GM12878 (cell line): Measurements from ENCODE around the gene POLE4. TPM values are rescaled to one million over a fixed set of nuclear protein-coding genes. Genes with fewer than 3 reads are reported as not detected.

ENCODE experiments used
- ATAC-seq: fragments of 200-7000 bp; cut with Tn5 transposase; 3 replicates; pipeline ENCODE4 v1.9.1; 2020; ENCODE audit warnings: mild to moderate bottlenecking, moderate library complexity
- BruUV-seq: library from RNA; stranded (reverse); fragments of 400-500 nt; replicated peaks from 2 replicates; lab custom pipeline; 2021; lab: Mats Ljungman, UMichigan
- CTCF ChIA-PET: fragments of 300-600 bp; sonication (Branson Sonifier 250); formaldehyde crosslinking; extraction: SDS; loops from one replicate; lab custom pipeline; 2021; ENCODE audit warnings: inconsistent platforms; lab: Yijun Ruan, JAX
- POLR2A ChIA-PET: fragments of 350-600 bp; formaldehyde crosslinking; extraction: SDS; loops from one replicate; lab custom pipeline; 2021; ENCODE audit warnings: inconsistent platforms; lab: Charles Lee
- RAD21 ChIA-PET: fragments of 300-600 bp; sonication (Branson Sonifier 250); formaldehyde crosslinking; loops from one replicate; lab custom pipeline; 2023; ENCODE audit warnings: antibody characterized with exemption; ENCODE audit not compliant: unreplicated experiment; lab: Charles Lee
- SMC1A ChIA-PET: fragments of 300-600 bp; sonication (Branson Sonifier 250); formaldehyde crosslinking; loops from one replicate; lab custom pipeline; 2023; ENCODE audit not compliant: unreplicated experiment, uncharacterized antibody; lab: Charles Lee
- DNase-seq: peaks from one replicate; pipeline ENCODE4 v3.0.0-alpha.2; 2011; ENCODE audit warnings: low read depth, low spot score
- FAIRE-seq: peaks from 3 replicates; lab custom pipeline; 2011; peaks lifted over from hg19 to GRCh38; lab: Jason Lieb, UNC
- H2AFZ ChIP-seq: 2 replicates; pipeline ENCODE4 v1.6.0; 2011; ENCODE audit warnings: low read depth, low read length, control low read depth; ENCODE audit not compliant: control insufficient read depth
- H3K27ac ChIP-seq: 2 replicates; pipeline ENCODE4 v1.5.1; 2011; ENCODE audit warnings: control low read depth; ENCODE audit not compliant: control insufficient read depth, insufficient read depth
- H3K27me3 ChIP-seq, 2 experiments: replicated peaks in 1 of 2; 2 replicates each; pipeline versions ENCODE4 v1.6.0 to v1.6.1; 2011; ENCODE audit warnings: low read length in 1 of 2; ENCODE audit not compliant: control insufficient read depth in 2 of 2, insufficient read depth in 2 of 2
- H3K36me3 ChIP-seq, 2 experiments: 2 replicates each; pipeline ENCODE4 v1.5.1; 2011; ENCODE audit warnings: low read length in 1 of 2; ENCODE audit not compliant: control insufficient read depth in 2 of 2, insufficient read depth in 2 of 2
- H3K4me1 ChIP-seq: 2 replicates; pipeline ENCODE4 v1.6.1; 2011; ENCODE audit warnings: mild to moderate bottlenecking, low read length, moderate library complexity, mixed read lengths; ENCODE audit not compliant: control insufficient read depth, insufficient read depth
- H3K4me2 ChIP-seq: 2 replicates; pipeline ENCODE4 v1.6.0; 2011; ENCODE audit warnings: control low read depth; ENCODE audit not compliant: control insufficient read depth, insufficient read depth
- H3K4me3 ChIP-seq: fragments of 200-600 bp; sonication (generic); 2 replicates; pipeline ENCODE4 v1.5.1; 2016
- H3K79me2 ChIP-seq: 2 replicates; pipeline ENCODE4 v1.6.0; 2011; ENCODE audit warnings: low read length; ENCODE audit not compliant: control insufficient read depth, insufficient read depth
- H3K9ac ChIP-seq: 2 replicates; pipeline ENCODE4 v1.8.0; 2011; ENCODE audit warnings: low read length, control low read depth, mixed read lengths; ENCODE audit not compliant: control insufficient read depth, insufficient read depth
- H3K9me3 ChIP-seq: replicated peaks from 3 replicates; pipeline ENCODE4 v1.5.1; 2011; ENCODE audit warnings: mild to moderate bottlenecking, low read length; ENCODE audit not compliant: control insufficient read depth, insufficient read depth
- H4K20me1 ChIP-seq: 2 replicates; pipeline ENCODE4 v1.6.0; 2011; ENCODE audit not compliant: control insufficient read depth, insufficient read depth
- CHD2 ChIP-seq: IDR thresholded peaks from 2 replicates; pipeline ENCODE4 v1.6.1; 2011; ENCODE audit warnings: low read depth, low read length, improper control_type of control experiment, borderline replicate concordance
- CHD4 ChIP-seq: fragments of 200-600 bp; sonication (generic); IDR thresholded peaks from 2 replicates; pipeline ENCODE4 v1.6.1; 2016; ENCODE audit warnings: mild to moderate bottlenecking
- EZH2 ChIP-seq: IDR thresholded peaks from 2 replicates; pipeline ENCODE4 v1.6.1; 2012; ENCODE audit warnings: low read depth, mild to moderate bottlenecking, control low read depth, inconsistent platforms, low read length, borderline replicate concordance; ENCODE audit not compliant: control insufficient read depth
- HDAC2 ChIP-seq: fragments of 200-600 bp; sonication (generic); IDR thresholded peaks from 2 replicates; pipeline ENCODE4 v1.6.1; 2017
- HDAC6 ChIP-seq: fragments of 200-600 bp; sonication (generic); IDR thresholded peaks from one replicate; pipeline ENCODE4 v1.8.0; 2017; ENCODE audit warnings: antibody characterized with exemption; ENCODE audit not compliant: unreplicated experiment
- KLF5 ChIP-seq: fragments of 450-650 bp; IDR thresholded peaks from 2 replicates; pipeline ENCODE4 v1.6.1; 2014; ENCODE audit warnings: mild to moderate bottlenecking; ENCODE audit not compliant: partially characterized antibody
- MEF2B ChIP-seq: fragments of 450-650 bp; IDR thresholded peaks from 2 replicates; pipeline ENCODE4 v1.6.1; 2018; ENCODE audit warnings: mild to moderate bottlenecking, moderate library complexity; ENCODE audit not compliant: partially characterized antibody, poor library complexity, severe bottlenecking
- PAX8 ChIP-seq: fragments of 450-650 bp; IDR thresholded peaks from 2 replicates; pipeline ENCODE4 v1.6.1; 2017; ENCODE audit warnings: mild to moderate bottlenecking, moderate library complexity
- RAD21 ChIP-seq: IDR thresholded peaks from 2 replicates; pipeline ENCODE4 v1.6.1; 2011; ENCODE audit warnings: mild to moderate bottlenecking, low read depth, low read length, moderate library complexity; ENCODE audit not compliant: insufficient read depth
- RBBP5 ChIP-seq: fragments of 200-600 bp; sonication (generic); conservative IDR thresholded peaks from 2 replicates; pipeline ENCODE4 v1.6.1; 2016
- RELA ChIP-seq: fragments of 450-650 bp; IDR thresholded peaks from 2 replicates; pipeline ENCODE4 v1.8.0; 2014; ENCODE audit warnings: borderline replicate concordance; ENCODE audit not compliant: partially characterized antibody
- SP1 ChIP-seq: IDR thresholded peaks from one replicate; pipeline ENCODE4 v1.6.1; 2011; ENCODE audit warnings: low read depth, low read length
- ZNF384 ChIP-seq: IDR thresholded peaks from 2 replicates; pipeline ENCODE4 v1.6.1; 2012; ENCODE audit warnings: low read depth, mild to moderate bottlenecking, low read length, improper control_type of control experiment, borderline replicate concordance
- ZZZ3 ChIP-seq: IDR thresholded peaks from 2 replicates; pipeline ENCODE4 v1.6.1; 2011; ENCODE audit warnings: low read depth; ENCODE audit not compliant: control insufficient read depth, insufficient read length
- WGBS: methylation state at CpG from one replicate; pipeline ENCODE4 v1.1.6; 2016; ENCODE audit warnings: low lambda C conversion rate; ENCODE audit not compliant: insufficient replicate concordance, insufficient coverage; ENCODE audit errors: missing lambda C conversion rate; 5-methylcytosine and 5-hydroxymethylcytosine counted together
- in situ Hi-C: fragments of 300-500 bp; cut with MboI; formaldehyde crosslinking; loops from 9 replicates; pipeline ENCODE4 v1.14.3; 2018; ENCODE audit warnings: mixed read lengths
- intact Hi-C: fragments of 100-400 bp; cut with micrococcal nuclease; formaldehyde crosslinking; loops from one replicate; pipeline ENCODE4 v1.14.2; 2022; ENCODE audit not compliant: unreplicated experiment
- polyA plus RNA-seq, 11 experiments: library from polyadenylated mRNA; depleted of rRNA in 4 of 11; unstranded in 6 of 11; stranded (reverse) in 5 of 11; fragments of >200 nt; fragmentation: Nextera tagmentation in 4 of 11; fragmentation: Illumina TruSeq in 1 of 11; extraction: Ambion mirVana in 4 of 11; extraction: Trizol in 1 of 11; gene quantifications; 1 replicate in 1 of 11; 2 replicates in 10 of 11; pipeline versions ENCODE4 v1.2.1 to v1.2.3, GENCODE V29; 2011 to 2016; ENCODE audit warnings: inconsistent platforms in 2 of 11, missing spikeins in 2 of 11, low read depth in 1 of 11
- total RNA-seq, 4 experiments: library from RNA; depleted of rRNA in 3 of 4; stranded (reverse); fragments of >200 nt in 3 of 4; fragmentation: Illumina TruSeq in 1 of 4; extraction: Trizol in 1 of 4; gene quantifications; 2 replicates each; pipeline versions ENCODE4 v1.2.1 to v1.2.3, GENCODE V29; 2013 to 2021
- TF ChIP-seq, protein P1 (sequence below): fragments of 450-650 bp; IDR thresholded peaks from 2 replicates; pipeline ENCODE4 v1.6.1; 2017; ENCODE audit warnings: mild to moderate bottlenecking, moderate library complexity
- TF ChIP-seq, protein P2 (sequence below): IDR thresholded peaks from 2 replicates; pipeline ENCODE4 v1.6.1; 2011; ENCODE audit warnings: low read depth, mild to moderate bottlenecking, low read length, moderate library complexity, borderline replicate concordance; ENCODE audit errors: extremely low read depth
- TF ChIP-seq, protein P3 (sequence below): fragments of 150-350 bp; IDR thresholded peaks from 2 replicates; pipeline ENCODE4 v1.6.1; 2014; ENCODE audit warnings: mild to moderate bottlenecking, low read depth, low read length

The POLE4 gene
- total and polyA plus RNA-seq, 10 of the 15 experiments (the other 5 are each of a cell fraction or from before 2014, with no cell fraction given): 38.5 to 221 (median 66.8) TPM

DNA sequence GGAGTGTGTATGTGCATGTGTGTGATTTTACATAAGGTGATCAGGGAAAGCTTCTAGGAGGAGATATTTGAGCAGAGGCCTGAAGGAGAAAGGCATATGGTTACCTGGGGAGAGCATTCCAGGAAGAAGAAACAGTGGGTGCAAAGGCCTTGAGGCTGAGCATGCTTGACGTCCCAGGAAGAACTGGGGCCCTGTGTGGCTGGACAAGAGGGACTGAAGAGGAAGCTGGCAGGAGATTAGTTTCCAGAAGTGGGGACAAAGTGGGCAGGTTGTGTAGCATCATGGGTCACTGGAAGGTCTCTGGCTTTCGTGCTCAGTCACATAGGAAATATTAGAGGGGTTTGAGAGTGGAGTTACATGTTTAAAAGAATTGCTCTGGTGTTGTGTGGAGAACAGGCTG is 42.0 kb upstream of the POLE4 start:
- H4K20me1 ChIP-seq: no peaks in the 10 kb centered on the region
- ChIA-PET SMC1A (interaction anchor here (0.6 to 1.5 kb wide), 5 partner anchors 47 to 702 kb away, joined by 3 to 4 read pairs (median 3); no protein-coding TSS in a partner anchor), POLR2A (interaction anchor here (0.6 kb wide), 1 partner anchor 247 kb away, joined by 5 read pairs; no protein-coding TSS in a partner anchor), RAD21 (interaction anchor here (1.0 kb wide), 3 partner anchors 490 to 712 kb away, joined by 3 to 4 read pairs (median 3); no protein-coding TSS in a partner anchor), CTCF (interaction anchor here (1.1 to 1.8 kb wide), 4 partner anchors 67 to 693 kb away, joined by 3 to 8 read pairs (median 4); no protein-coding TSS in a partner anchor)
- H3K27me3 ChIP-seq: no peaks in the 10 kb centered on the region
- no peak overlapping the region for H3K27ac ChIP-seq
- peaks cover 6% of the 10 kb centered on the region; the same call in 1 of the 2 replicates for H3K4me1 ChIP-seq
- DNase-seq (no peak), FAIRE-seq (no peak), ATAC-seq (no peak)
- no peak overlapping the region for H3K4me2 ChIP-seq
- no peak overlapping the region for H3K4me3 ChIP-seq
- intact Hi-C loops: loop anchor here (5.0 kb wide), 1 partner anchor 691 kb away; no protein-coding TSS in a partner anchor
- no peaks in the 10 kb centered on the region for H3K79me2 ChIP-seq
- no peaks in the 10 kb centered on the region for H3K36me3 ChIP-seq
- H3K9ac ChIP-seq: no peak overlapping the region
- BruUV-seq: no TSS peak
- 9% methylated on average over 2 of the region's 2 CpGs for WGBS
- H2AFZ ChIP-seq: no peak overlapping the region
- in situ Hi-C loops: loop anchor here (5.0 kb wide), 1 partner anchor 691 kb away; no protein-coding TSS in a partner anchor
- no peaks in the 10 kb centered on the region; the same call in 2 of the 3 replicates for H3K9me3 ChIP-seq
- TF ChIP-seq SP1 (no peak), MEF2B (no peak), HDAC6 (no peak), RAD21 (no peak), CHD4 (no peak), RELA (no peak), HDAC2 (no peak), KLF5 (no peak), EZH2 (no peak), ZNF384 (no peak), CHD2 (no peak), PAX8 (no peak), ZZZ3 (no peak), RBBP5 (no peak)
- TF ChIP-seq, protein P1, sequence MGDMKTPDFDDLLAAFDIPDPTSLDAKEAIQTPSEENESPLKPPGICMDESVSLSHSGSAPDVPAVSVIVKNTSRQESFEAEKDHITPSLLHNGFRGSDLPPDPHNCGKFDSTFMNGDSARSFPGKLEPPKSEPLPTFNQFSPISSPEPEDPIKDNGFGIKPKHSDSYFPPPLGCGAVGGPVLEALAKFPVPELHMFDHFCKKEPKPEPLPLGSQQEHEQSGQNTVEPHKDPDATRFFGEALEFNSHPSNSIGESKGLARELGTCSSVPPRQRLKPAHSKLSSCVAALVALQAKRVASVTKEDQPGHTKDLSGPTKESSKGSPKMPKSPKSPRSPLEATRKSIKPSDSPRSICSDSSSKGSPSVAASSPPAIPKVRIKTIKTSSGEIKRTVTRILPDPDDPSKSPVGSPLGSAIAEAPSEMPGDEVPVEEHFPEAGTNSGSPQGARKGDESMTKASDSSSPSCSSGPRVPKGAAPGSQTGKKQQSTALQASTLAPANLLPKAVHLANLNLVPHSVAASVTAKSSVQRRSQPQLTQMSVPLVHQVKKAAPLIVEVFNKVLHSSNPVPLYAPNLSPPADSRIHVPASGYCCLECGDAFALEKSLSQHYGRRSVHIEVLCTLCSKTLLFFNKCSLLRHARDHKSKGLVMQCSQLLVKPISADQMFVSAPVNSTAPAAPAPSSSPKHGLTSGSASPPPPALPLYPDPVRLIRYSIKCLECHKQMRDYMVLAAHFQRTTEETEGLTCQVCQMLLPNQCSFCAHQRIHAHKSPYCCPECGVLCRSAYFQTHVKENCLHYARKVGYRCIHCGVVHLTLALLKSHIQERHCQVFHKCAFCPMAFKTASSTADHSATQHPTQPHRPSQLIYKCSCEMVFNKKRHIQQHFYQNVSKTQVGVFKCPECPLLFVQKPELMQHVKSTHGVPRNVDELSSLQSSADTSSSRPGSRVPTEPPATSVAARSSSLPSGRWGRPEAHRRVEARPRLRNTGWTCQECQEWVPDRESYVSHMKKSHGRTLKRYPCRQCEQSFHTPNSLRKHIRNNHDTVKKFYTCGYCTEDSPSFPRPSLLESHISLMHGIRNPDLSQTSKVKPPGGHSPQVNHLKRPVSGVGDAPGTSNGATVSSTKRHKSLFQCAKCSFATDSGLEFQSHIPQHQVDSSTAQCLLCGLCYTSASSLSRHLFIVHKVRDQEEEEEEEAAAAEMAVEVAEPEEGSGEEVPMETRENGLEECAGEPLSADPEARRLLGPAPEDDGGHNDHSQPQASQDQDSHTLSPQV: no peak
- TF ChIP-seq, protein P2, sequence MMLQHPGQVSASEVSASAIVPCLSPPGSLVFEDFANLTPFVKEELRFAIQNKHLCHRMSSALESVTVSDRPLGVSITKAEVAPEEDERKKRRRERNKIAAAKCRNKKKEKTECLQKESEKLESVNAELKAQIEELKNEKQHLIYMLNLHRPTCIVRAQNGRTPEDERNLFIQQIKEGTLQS: no peak
- TF ChIP-seq, protein P3, sequence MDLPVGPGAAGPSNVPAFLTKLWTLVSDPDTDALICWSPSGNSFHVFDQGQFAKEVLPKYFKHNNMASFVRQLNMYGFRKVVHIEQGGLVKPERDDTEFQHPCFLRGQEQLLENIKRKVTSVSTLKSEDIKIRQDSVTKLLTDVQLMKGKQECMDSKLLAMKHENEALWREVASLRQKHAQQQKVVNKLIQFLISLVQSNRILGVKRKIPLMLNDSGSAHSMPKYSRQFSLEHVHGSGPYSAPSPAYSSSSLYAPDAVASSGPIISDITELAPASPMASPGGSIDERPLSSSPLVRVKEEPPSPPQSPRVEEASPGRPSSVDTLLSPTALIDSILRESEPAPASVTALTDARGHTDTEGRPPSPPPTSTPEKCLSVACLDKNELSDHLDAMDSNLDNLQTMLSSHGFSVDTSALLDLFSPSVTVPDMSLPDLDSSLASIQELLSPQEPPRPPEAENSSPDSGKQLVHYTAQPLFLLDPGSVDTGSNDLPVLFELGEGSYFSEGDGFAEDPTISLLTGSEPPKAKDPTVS: no peak
